Dermis microvascular lymphatic vessel endothelial cell (primary cell): ENCODE measurements around the gene GTF3A. TPM values are rescaled to one million over a fixed set of nuclear protein-coding genes. Genes with fewer than 3 reads are reported as not detected.

Source experiments
- total RNA-seq: library from RNA; depleted of rRNA; stranded (reverse); fragments of >200 nt; gene quantifications from 2 replicates; pipeline ENCODE4 v1.2.1, GENCODE V29; 2014

Gene GTF3A
- total RNA-seq, 1 donor from 2014 or later, result 106 TPM

Other genes starting within 250 kb of the GTF3A start
- 444 and 718 TPM in 2 replicates for gene RPL21, start 173.1 kb upstream of the GTF3A start, total RNA-seq
- gene RASL11A, start 153.8 kb upstream of the GTF3A start, total RNA-seq, result 1.2 and 2.3 TPM in 2 replicates
- 33.9 and 37.0 TPM in 2 replicates for gene MTIF3, start 25.9 kb downstream of the GTF3A start, total RNA-seq
- 9.0 and 10.7 TPM in 2 replicates for gene LNX2, start 195.9 kb downstream of the GTF3A start, total RNA-seq
- gene POLR1D, start 197.3 kb downstream of the GTF3A start, total RNA-seq, result 67.5 and 86.3 TPM in 2 replicates